IMR-90 (cell line): ENCODE results near the gene DPP10.

Experiments
- CEBPB ChIP-seq: IDR thresholded peaks from 2 replicates; pipeline ENCODE4 v1.6.1; 2012; ENCODE audit warnings: low read depth, low read length, improper control_type of control experiment
- MAFK ChIP-seq: IDR thresholded peaks from 2 replicates; pipeline ENCODE4 v1.6.1; 2012; ENCODE audit warnings: low read depth, low read length, improper control_type of control experiment
- POLR2A ChIP-seq: IDR thresholded peaks from 2 replicates; pipeline ENCODE4 v1.6.1; 2012; ENCODE audit warnings: mild to moderate bottlenecking, low read depth, low read length
- SMC3 ChIP-seq: fragments of 150-350 bp; IDR thresholded peaks from 2 replicates; pipeline ENCODE4 v1.6.1; 2016; ENCODE audit warnings: low read depth, mild to moderate bottlenecking, antibody characterized with exemption, low read length, moderate library complexity
- TF ChIP-seq, protein P1 (sequence below): conservative IDR thresholded peaks from 2 replicates; pipeline ENCODE4 v1.5.1; 2012; ENCODE audit warnings: mild to moderate bottlenecking, low read depth, low read length, improper control_type of control experiment
- TF ChIP-seq, protein P2 (sequence below): fragments of 150-350 bp; IDR thresholded peaks from 2 replicates; pipeline ENCODE4 v1.6.1; 2017; ENCODE audit warnings: mild to moderate bottlenecking, antibody characterized with exemption, low read length, low read depth

DNA sequence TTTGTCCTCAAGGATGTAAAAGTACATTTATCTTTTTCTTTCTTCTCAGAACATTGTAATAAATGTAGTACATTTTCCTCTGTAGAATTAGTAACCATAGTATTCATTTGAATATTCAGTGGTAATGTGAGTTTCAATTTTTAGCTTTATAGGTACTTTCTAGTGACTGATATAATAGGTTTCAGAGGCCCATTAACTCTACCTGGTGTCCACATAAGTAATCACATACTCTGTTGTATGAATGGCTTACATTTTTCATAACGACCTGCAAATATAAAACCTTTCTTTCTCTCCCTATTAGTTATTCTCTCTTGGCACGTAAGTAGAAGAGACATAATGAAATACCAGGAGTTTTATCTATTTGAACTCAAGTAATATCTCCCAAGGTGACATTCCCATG is 1017.6 kb downstream of the DPP10 start:
- TF ChIP-seq, protein P1, sequence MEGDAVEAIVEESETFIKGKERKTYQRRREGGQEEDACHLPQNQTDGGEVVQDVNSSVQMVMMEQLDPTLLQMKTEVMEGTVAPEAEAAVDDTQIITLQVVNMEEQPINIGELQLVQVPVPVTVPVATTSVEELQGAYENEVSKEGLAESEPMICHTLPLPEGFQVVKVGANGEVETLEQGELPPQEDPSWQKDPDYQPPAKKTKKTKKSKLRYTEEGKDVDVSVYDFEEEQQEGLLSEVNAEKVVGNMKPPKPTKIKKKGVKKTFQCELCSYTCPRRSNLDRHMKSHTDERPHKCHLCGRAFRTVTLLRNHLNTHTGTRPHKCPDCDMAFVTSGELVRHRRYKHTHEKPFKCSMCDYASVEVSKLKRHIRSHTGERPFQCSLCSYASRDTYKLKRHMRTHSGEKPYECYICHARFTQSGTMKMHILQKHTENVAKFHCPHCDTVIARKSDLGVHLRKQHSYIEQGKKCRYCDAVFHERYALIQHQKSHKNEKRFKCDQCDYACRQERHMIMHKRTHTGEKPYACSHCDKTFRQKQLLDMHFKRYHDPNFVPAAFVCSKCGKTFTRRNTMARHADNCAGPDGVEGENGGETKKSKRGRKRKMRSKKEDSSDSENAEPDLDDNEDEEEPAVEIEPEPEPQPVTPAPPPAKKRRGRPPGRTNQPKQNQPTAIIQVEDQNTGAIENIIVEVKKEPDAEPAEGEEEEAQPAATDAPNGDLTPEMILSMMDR: no peak
- TF ChIP-seq CEBPB: no peak
- TF ChIP-seq, protein P2, sequence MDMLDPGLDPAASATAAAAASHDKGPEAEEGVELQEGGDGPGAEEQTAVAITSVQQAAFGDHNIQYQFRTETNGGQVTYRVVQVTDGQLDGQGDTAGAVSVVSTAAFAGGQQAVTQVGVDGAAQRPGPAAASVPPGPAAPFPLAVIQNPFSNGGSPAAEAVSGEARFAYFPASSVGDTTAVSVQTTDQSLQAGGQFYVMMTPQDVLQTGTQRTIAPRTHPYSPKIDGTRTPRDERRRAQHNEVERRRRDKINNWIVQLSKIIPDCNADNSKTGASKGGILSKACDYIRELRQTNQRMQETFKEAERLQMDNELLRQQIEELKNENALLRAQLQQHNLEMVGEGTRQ: no peak
- TF ChIP-seq POLR2A: no peak
- no peak for TF ChIP-seq SMC3
- no peak for TF ChIP-seq MAFK
